ENCODE measurements around the gene NPTX1. TPM values are rescaled to one million over a fixed set of nuclear protein-coding genes. Genes with fewer than 3 reads are reported as not detected.

The NPTX1 gene
- total and polyA plus RNA-seq, 7 donors: 0.25 to 1.3 (median 0.67) TPM

- ATAC-seq (no peak), DNase-seq (no peak)
- Histone ChIP-seq H3K36me3 (ENCODE audit: insufficient read depth in 1 of 2, low read depth in 1 of 2) (no peaks in the 10 kb centered on the region), H3K4me3 (no peak overlapping the region), H3K9me3 (no peaks in the 10 kb centered on the region), H3K27me3 (ENCODE audit: insufficient read depth in 3 of 3, low read length in 2 of 3) (peaks cover 0 to 11% (median 0%) of the 10 kb centered on the region in 3 donors), H3K27ac (no peak overlapping the region), H3K4me1 (no peaks in the 10 kb centered on the region)
- 82 to 91% (median 85%) methylated on average over 5 of the region's 5 CpGs for WGBS, 3 donors
- TF ChIP-seq, protein P1, sequence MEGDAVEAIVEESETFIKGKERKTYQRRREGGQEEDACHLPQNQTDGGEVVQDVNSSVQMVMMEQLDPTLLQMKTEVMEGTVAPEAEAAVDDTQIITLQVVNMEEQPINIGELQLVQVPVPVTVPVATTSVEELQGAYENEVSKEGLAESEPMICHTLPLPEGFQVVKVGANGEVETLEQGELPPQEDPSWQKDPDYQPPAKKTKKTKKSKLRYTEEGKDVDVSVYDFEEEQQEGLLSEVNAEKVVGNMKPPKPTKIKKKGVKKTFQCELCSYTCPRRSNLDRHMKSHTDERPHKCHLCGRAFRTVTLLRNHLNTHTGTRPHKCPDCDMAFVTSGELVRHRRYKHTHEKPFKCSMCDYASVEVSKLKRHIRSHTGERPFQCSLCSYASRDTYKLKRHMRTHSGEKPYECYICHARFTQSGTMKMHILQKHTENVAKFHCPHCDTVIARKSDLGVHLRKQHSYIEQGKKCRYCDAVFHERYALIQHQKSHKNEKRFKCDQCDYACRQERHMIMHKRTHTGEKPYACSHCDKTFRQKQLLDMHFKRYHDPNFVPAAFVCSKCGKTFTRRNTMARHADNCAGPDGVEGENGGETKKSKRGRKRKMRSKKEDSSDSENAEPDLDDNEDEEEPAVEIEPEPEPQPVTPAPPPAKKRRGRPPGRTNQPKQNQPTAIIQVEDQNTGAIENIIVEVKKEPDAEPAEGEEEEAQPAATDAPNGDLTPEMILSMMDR (IDR thresholded peaks at IDR 0.05): no peak
- intact Hi-C loops (cut with DNase I): no loop called here
Observed at GRCh38 chr17:80502578-80502877, 26.1 kb upstream of the NPTX1 start.

- intact Hi-C loops (cut with DNase I): no loop called here
- no peaks in the 10 kb centered on the region for H3K9me3 ChIP-seq
- ATAC-seq: no peak
- no peak overlapping the region for H3K27ac ChIP-seq
- no peak overlapping the region for H3K4me3 ChIP-seq
- no peaks in the 10 kb centered on the region for H3K4me1 ChIP-seq
- H3K27me3 ChIP-seq (ENCODE audit: insufficient read depth in 3 of 3, low read length in 2 of 3): peaks cover 0 to 7% (median 0%) of the 10 kb centered on the region in 3 donors
- DNase-seq: no peak
- H3K36me3 ChIP-seq (ENCODE audit: insufficient read depth in 1 of 2, low read depth in 1 of 2): no peaks in the 10 kb centered on the region
- TF ChIP-seq, protein P1 (IDR thresholded peaks at IDR 0.05): no peak
- 69 to 78% (median 70%) methylated on average over 24 of the region's 24 CpGs for WGBS, 3 donors
Observed at GRCh38 chr17:80501741-80502577, 25.6 kb upstream of the NPTX1 start.

GRCh38 chr17:80499961-80500665 is 23.7 kb upstream of the NPTX1 start:
- H3K27ac ChIP-seq: no peak overlapping the region
- H3K4me3 ChIP-seq: no peak overlapping the region
- H3K9me3 ChIP-seq: no peaks in the 10 kb centered on the region
- ATAC-seq (peak; percentile 43 to 62 (median 53)), DNase-seq (no peak)
- WGBS, 3 donors: 27 to 39% (median 30%) methylated on average over 21 to 22 of the region's 22 CpGs
- TF ChIP-seq, protein P1 (IDR thresholded peaks at IDR 0.05): no peak
- H3K27me3 ChIP-seq (ENCODE audit: insufficient read depth in 3 of 3, low read length in 2 of 3): peaks cover 0 to 1% (median 0%) of the 10 kb centered on the region in 3 donors
- intact Hi-C loops (cut with DNase I): no loop called here
- H3K4me1 ChIP-seq: no peaks in the 10 kb centered on the region
- H3K36me3 ChIP-seq (ENCODE audit: insufficient read depth in 1 of 2, low read depth in 1 of 2): no peaks in the 10 kb centered on the region

DNA sequence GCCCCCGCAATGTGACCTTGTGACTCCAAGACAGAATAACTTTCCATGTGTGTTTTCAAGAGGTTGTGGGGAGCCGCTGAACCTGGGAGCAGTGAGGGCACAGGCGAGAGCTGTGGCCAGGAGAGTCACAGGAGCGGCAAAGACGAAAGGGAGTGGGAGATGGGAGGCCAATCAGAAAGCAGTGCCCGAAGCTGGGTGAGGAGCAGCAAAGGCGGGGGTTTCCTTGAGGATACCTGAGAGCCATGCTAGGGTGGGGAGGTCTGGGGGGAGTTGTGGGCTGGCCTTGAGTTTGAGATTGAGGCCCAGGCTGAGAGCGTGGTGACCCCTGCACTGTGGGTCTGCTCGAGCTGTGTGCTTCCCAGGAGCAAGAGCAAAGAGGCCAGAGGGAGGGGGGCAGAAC is 23.2 kb upstream of the NPTX1 start:
- no peaks in the 10 kb centered on the region for H3K4me1 ChIP-seq
- no peak overlapping the region for H3K27ac ChIP-seq
- peaks cover 0 to 4% (median 3%) of the 10 kb centered on the region in 3 donors for H3K27me3 ChIP-seq (ENCODE audit: insufficient read depth in 3 of 3, low read length in 2 of 3)
- intact Hi-C loops (cut with DNase I): no loop called here
- TF ChIP-seq, protein P1 (IDR thresholded peaks at IDR 0.05): no peak
- 82 to 95% (median 86%) methylated on average over 8 to 9 of the region's 9 CpGs for WGBS, 3 donors
- H3K4me3 ChIP-seq: no peak overlapping the region
- no peaks in the 10 kb centered on the region for H3K36me3 ChIP-seq (ENCODE audit: insufficient read depth in 1 of 2, low read depth in 1 of 2)
- no peak for ATAC-seq
- DNase-seq: no peak
- no peaks in the 10 kb centered on the region for H3K9me3 ChIP-seq

All from psoas muscle (tissue), 8 donors.